Measurements from ENCODE around the gene MCC. TPM values are rescaled to one million over a fixed set of nuclear protein-coding genes. Genes with fewer than 3 reads are reported as not detected.

The MCC gene
- polyA plus RNA-seq (2013, experiment 1 of 2; ENCODE audit: insufficient read length): 12.8 TPM
- polyA plus RNA-seq (2013, experiment 2 of 2; ENCODE audit: insufficient read length): 12.4 TPM

- peak; percentile 94 for DNase-seq
Observed at GRCh38 chr5:113487781-113488644, at the start of gene MCC. MCC (minus strand) TSS chr5:113488453.

GRCh38 chr5:113531481-113532159 is 43.4 kb upstream of the MCC start:
- no peak for DNase-seq

GRCh38 chr5:113527746-113528145 is 39.5 kb upstream of the MCC start:
- no peak for DNase-seq

GRCh38 chr5:113526421-113526820 is 38.2 kb upstream of the MCC start:
- DNase-seq: no peak

- DNase-seq: no peak
Observed at GRCh38 chr5:113524927-113525326, 36.7 kb upstream of the MCC start.

- no peak for DNase-seq
Observed at GRCh38 chr5:113523168-113523567, 34.9 kb upstream of the MCC start.

GRCh38 chr5:113520899-113521298 is 32.6 kb upstream of the MCC start:
- DNase-seq: no peak

- DNase-seq: peak; percentile 28
Observed at GRCh38 chr5:113520429-113520828, 32.2 kb upstream of the MCC start.

GRCh38 chr5:113519412-113519811 is 31.2 kb upstream of the MCC start:
- no peak for DNase-seq

GRCh38 chr5:113518884-113519283 is 30.6 kb upstream of the MCC start:
- DNase-seq: no peak

- DNase-seq: no peak
Observed at GRCh38 chr5:113514289-113514635, 26.0 kb upstream of the MCC start.

- DNase-seq: peak; percentile 90
Observed at GRCh38 chr5:113513384-113514288, 25.4 kb upstream of the MCC start, which contains the start of gene YTHDC2. YTHDC2 (plus strand) TSS chr5:113513694; CDS start chr5:113513896, 202 bp downstream.

GRCh38 chr5:113512341-113512740 is 24.1 kb upstream of the MCC start:
- DNase-seq: no peak

GRCh38 chr5:113510836-113511451 is 22.7 kb upstream of the MCC start:
- DNase-seq: peak; percentile 63

GRCh38 chr5:113508756-113509155 is 20.5 kb upstream of the MCC start:
- peak; percentile 35 for DNase-seq

- no peak for DNase-seq
Observed at GRCh38 chr5:113507601-113508000, 19.3 kb upstream of the MCC start.

GRCh38 chr5:113505181-113505580 is 16.9 kb upstream of the MCC start:
- DNase-seq: no peak

- no peak for DNase-seq
Observed at GRCh38 chr5:113503146-113503545, 14.9 kb upstream of the MCC start.

GRCh38 chr5:113502073-113502472 is 13.8 kb upstream of the MCC start:
- DNase-seq: no peak

GRCh38 chr5:113495422-113495841 is 7.2 kb upstream of the MCC start:
- no peak for DNase-seq

- no peak for DNase-seq
Observed at GRCh38 chr5:113493446-113493845, 5.2 kb upstream of the MCC start.

- no peak for DNase-seq
Observed at GRCh38 chr5:113491022-113491421, 2.8 kb upstream of the MCC start.
